Loucy (cell line): ENCODE data around the gene COL13A1.
A peak's percentile ranks its signal among the peaks of the same experiment; 100 is the strongest.

Experiments
- H2AFZ ChIP-seq: fragments of 200-600 bp; sonication (generic); 2 replicates; pipeline ENCODE4 v1.6.0; 2016; ENCODE audit warnings: antibody characterized with exemption, mild to moderate bottlenecking, low read length, moderate library complexity
- H3F3A ChIP-seq: fragments of 200-600 bp; 2 replicates; pipeline ENCODE4 v1.6.0; 2016; ENCODE audit warnings: antibody characterized with exemption, low read depth, mild to moderate bottlenecking
- H3K27me3 ChIP-seq: fragments of 200-600 bp; sonication (generic); 2 replicates; pipeline ENCODE4 v1.6.1; 2014; ENCODE audit warnings: low read length, mild to moderate bottlenecking; ENCODE audit not compliant: insufficient read depth, poor library complexity, severe bottlenecking
- H3K36me3 ChIP-seq: fragments of 200-600 bp; sonication (generic); 2 replicates; pipeline ENCODE4 v1.6.1; 2016; ENCODE audit warnings: low read length; ENCODE audit not compliant: insufficient read depth
- H3K4me1 ChIP-seq: fragments of 200-600 bp; sonication (generic); 2 replicates; pipeline ENCODE4 v1.5.1; 2014; ENCODE audit warnings: low read length, mild to moderate bottlenecking; ENCODE audit not compliant: insufficient read depth, poor library complexity, severe bottlenecking
- H3K4me2 ChIP-seq: fragments of 200-600 bp; sonication (generic); 2 replicates; pipeline ENCODE4 v1.6.0; 2014; ENCODE audit warnings: antibody characterized with exemption, low read length, low read depth, mild to moderate bottlenecking; ENCODE audit not compliant: poor library complexity, severe bottlenecking
- H3K4me3 ChIP-seq: fragments of 200-600 bp; sonication (generic); 2 replicates; pipeline ENCODE4 v1.5.1; 2014; ENCODE audit warnings: low read length, mild to moderate bottlenecking, mixed read lengths; ENCODE audit not compliant: poor library complexity, severe bottlenecking
- H3K79me2 ChIP-seq: fragments of 200-600 bp; sonication (generic); 2 replicates; pipeline ENCODE4 v1.6.1; 2014; ENCODE audit warnings: low read length; ENCODE audit not compliant: insufficient read depth
- H3K9ac ChIP-seq: fragments of 200-600 bp; sonication (generic); 2 replicates; pipeline ENCODE4 v1.6.0; 2014; ENCODE audit warnings: mild to moderate bottlenecking, low read depth, low read length, moderate library complexity; ENCODE audit not compliant: poor library complexity, severe bottlenecking
- H3K9me2 ChIP-seq: fragments of 200-600 bp; sonication (generic); replicated peaks from 2 replicates; pipeline ENCODE4 v1.6.1; 2016; ENCODE audit warnings: low read depth, low read length, mixed read lengths
- H3K9me3 ChIP-seq: fragments of 200-600 bp; sonication (generic); 2 replicates; pipeline ENCODE4 v1.6.1; 2014; ENCODE audit warnings: mild to moderate bottlenecking, antibody characterized with exemption, low read length, low read depth; ENCODE audit not compliant: insufficient read depth
- H4K20me1 ChIP-seq: fragments of 200-600 bp; sonication (generic); 2 replicates; pipeline ENCODE4 v1.6.0; 2014; ENCODE audit warnings: antibody characterized with exemption, low read length, mild to moderate bottlenecking; ENCODE audit not compliant: insufficient read depth, poor library complexity, severe bottlenecking
- EZH2phosphoT487 ChIP-seq: fragments of 200-600 bp; IDR thresholded peaks from 2 replicates; pipeline ENCODE4 v1.6.1; 2018; ENCODE audit warnings: antibody characterized with exemption, mild to moderate bottlenecking, moderate library complexity, borderline replicate concordance
- TF ChIP-seq, protein P1 (sequence below): fragments of 200-600 bp; sonication (generic); conservative IDR thresholded peaks from 2 replicates; pipeline ENCODE4 v1.5.1; 2014; ENCODE audit warnings: mild to moderate bottlenecking, antibody characterized with exemption, low read length

The COL13A1 gene

DNA sequence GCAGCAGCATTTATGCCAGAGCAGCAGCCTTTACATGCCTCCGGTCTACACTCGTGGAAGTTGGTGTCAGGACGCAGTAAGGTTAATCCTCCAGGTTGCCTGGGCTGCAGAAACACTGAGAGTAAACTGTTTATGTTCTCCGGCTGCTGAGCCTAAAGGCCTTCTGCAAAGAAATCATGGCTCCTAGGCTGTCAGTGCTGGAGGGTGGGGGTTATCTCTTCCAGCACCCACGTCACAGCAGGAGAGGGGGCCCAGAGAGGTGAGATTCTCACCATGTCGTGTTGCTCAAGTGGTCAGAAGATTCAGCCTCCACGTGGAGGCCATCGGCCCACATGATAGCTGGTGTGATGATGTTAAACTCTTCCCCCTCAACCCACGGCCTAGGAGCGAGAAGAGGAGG, 41.2 kb downstream of the COL13A1 start:
- Histone ChIP-seq H4K20me1 (no peaks in the 10 kb centered on the region), H3F3A (no peaks in the 10 kb centered on the region), H2AFZ (no peak overlapping the region), H3K27me3 (no peaks in the 10 kb centered on the region), H3K9me3 (no peaks in the 10 kb centered on the region), H3K9ac (no peak overlapping the region), H3K9me2 (no peaks in the 10 kb centered on the region), H3K4me1 (peaks cover 21% of the 10 kb centered on the region), H3K4me2 (no peak overlapping the region), H3K79me2 (no peaks in the 10 kb centered on the region), H3K4me3 (no peak overlapping the region), H3K36me3 (no peaks in the 10 kb centered on the region)
- no peak for TF ChIP-seq EZH2phosphoT487
- TF ChIP-seq, protein P1, sequence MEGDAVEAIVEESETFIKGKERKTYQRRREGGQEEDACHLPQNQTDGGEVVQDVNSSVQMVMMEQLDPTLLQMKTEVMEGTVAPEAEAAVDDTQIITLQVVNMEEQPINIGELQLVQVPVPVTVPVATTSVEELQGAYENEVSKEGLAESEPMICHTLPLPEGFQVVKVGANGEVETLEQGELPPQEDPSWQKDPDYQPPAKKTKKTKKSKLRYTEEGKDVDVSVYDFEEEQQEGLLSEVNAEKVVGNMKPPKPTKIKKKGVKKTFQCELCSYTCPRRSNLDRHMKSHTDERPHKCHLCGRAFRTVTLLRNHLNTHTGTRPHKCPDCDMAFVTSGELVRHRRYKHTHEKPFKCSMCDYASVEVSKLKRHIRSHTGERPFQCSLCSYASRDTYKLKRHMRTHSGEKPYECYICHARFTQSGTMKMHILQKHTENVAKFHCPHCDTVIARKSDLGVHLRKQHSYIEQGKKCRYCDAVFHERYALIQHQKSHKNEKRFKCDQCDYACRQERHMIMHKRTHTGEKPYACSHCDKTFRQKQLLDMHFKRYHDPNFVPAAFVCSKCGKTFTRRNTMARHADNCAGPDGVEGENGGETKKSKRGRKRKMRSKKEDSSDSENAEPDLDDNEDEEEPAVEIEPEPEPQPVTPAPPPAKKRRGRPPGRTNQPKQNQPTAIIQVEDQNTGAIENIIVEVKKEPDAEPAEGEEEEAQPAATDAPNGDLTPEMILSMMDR, result no peak

DNA sequence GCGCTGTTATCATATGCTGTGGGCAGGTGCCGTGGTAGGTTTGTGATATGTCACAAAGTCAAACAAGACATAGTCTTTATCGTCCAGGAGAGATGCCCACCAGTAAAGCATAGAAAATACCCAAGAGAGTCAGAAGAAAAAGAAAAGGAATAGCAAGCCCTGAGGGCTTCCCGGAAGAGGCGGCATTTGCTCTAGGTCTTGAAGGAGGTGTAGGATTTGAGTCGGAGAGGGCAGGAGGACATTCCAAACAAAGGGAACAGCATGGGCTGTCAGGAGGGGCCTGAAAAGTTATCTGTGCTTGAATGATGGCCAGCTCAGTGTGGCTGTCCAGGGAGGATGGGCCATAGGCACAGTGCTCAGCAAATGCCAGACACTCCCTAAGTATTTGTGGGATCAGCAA, 42.2 kb downstream of the COL13A1 start:
- H4K20me1 ChIP-seq, result no peaks in the 10 kb centered on the region
- H3F3A ChIP-seq, result no peaks in the 10 kb centered on the region
- TF ChIP-seq EZH2phosphoT487, result no peak
- TF ChIP-seq, protein P1, result no peak
- no peaks in the 10 kb centered on the region for H3K79me2 ChIP-seq
- peaks cover 26% of the 10 kb centered on the region for H3K4me1 ChIP-seq
- no peaks in the 10 kb centered on the region for H3K9me2 ChIP-seq
- no peaks in the 10 kb centered on the region for H3K27me3 ChIP-seq
- H3K9ac ChIP-seq, result no peak overlapping the region
- no peak overlapping the region for H2AFZ ChIP-seq
- no peaks in the 10 kb centered on the region for H3K9me3 ChIP-seq
- no peaks in the 10 kb centered on the region for H3K36me3 ChIP-seq
- H3K4me3 ChIP-seq, result no peak overlapping the region
- no peak overlapping the region for H3K4me2 ChIP-seq

DNA sequence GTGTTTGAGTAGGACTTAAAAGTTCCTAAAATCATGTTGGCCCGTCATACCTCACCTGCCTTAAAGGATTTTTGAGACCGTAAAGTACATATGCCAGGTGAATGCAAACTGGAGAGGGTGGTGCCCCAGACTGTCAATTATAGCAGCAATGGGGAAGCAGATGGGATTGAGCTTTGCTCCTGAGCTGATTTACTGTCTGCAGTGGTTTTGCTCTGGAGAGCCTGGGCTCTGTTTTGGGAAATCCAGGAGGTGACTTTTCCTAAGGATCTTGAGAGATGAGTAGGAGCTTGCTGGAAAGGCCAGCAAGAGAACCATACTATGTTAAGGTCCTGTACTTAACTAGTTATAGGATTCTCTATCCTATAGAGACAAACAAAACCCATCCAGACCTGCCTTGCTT, 43.0 kb downstream of the COL13A1 start:
- Histone ChIP-seq H3K4me2 (no peak overlapping the region), H3K79me2 (no peaks in the 10 kb centered on the region), H3K9ac (no peak overlapping the region), H3K36me3 (no peaks in the 10 kb centered on the region), H2AFZ (no peak overlapping the region), H3K4me3 (no peak overlapping the region), H3K27me3 (no peaks in the 10 kb centered on the region), H3F3A (no peaks in the 10 kb centered on the region), H4K20me1 (no peaks in the 10 kb centered on the region), H3K4me1 (peaks cover 21% of the 10 kb centered on the region), H3K9me2 (no peaks in the 10 kb centered on the region), H3K9me3 (no peaks in the 10 kb centered on the region)
- TF ChIP-seq EZH2phosphoT487, result no peak

DNA sequence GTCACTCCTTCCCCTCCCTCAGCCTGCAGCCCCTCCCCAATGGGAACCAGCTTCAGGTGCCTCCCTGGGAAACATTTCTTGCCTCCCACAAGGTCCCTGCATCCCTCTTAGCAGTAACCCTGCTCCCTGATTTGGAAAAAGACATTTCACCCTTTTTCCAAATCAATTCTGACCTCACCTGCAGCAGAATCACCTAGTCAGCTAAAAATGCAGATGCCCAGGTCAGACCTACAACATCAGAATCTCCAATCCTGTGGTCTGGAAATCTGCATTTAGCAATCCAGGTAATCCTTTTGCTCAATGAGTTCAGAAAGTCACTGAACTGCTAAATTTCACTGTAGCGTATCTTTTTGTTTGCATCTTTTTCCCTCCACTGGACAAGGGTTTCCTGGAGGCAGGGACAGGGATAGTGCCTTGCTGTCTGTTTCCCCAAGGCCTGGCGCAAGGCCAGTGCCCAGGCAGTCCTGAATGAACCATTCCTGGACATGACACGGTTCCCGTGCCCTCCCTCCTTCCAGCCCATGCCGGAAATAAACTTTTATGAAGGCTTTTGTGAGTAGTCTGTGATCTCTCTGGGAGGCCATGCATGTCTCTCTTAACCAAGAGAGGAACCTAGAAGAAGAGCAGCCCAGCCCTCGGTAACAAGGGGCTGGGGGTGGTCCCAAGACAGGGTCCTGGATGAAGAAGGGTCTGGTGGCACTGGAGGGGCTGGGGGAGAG, 44.0 kb downstream of the COL13A1 start:
- Histone ChIP-seq H3K9ac (no peak overlapping the region), H3K4me1 (peaks cover 12% of the 10 kb centered on the region), H3K79me2 (no peaks in the 10 kb centered on the region), H2AFZ (peak overlapping the region; percentile 61; the same call in 1 of the 2 replicates), H3K27me3 (no peaks in the 10 kb centered on the region), H3K9me2 (no peaks in the 10 kb centered on the region), H4K20me1 (no peaks in the 10 kb centered on the region), H3K4me3 (no peak overlapping the region), H3F3A (no peaks in the 10 kb centered on the region), H3K4me2 (peak overlapping the region; percentile 11), H3K9me3 (no peaks in the 10 kb centered on the region), H3K36me3 (no peaks in the 10 kb centered on the region)
- TF ChIP-seq, protein P1, result no peak
- TF ChIP-seq EZH2phosphoT487, result no peak
